Measurements from ENCODE around the gene PSIP1.
"Not testable (repeated sequence)": the region's sequence is repeated elsewhere in the genome, so short reads cannot be mapped to it uniquely, and the experiment has no call there.

PSIP1 gene

GRCh38 chr9:15541872-15542271 is 31.1 kb upstream of the PSIP1 start:
- TF ChIP-seq CTCF (IDR thresholded peaks at IDR 0.05; ENCODE audit: insufficient read depth, low read depth, low read length, missing control alignments): no peak
- no peak for DNase-seq (ENCODE audit: low read depth)
- H3K4me3 ChIP-seq (ENCODE audit: low read depth, low read length): no peak overlapping the region

- peak; percentile 65 for DNase-seq (ENCODE audit: low read depth)
- TF ChIP-seq CTCF (IDR thresholded peaks at IDR 0.05; ENCODE audit: insufficient read depth, low read depth, low read length, missing control alignments): no peak
These were observed 20.6 kb upstream of the PSIP1 start for GRCh38 chr9:15531380-15531779.

GRCh38 chr9:15529566-15530324 is 19.0 kb upstream of the PSIP1 start:
- peak; percentile 94 for DNase-seq (ENCODE audit: low read depth)
- no peak for TF ChIP-seq CTCF (IDR thresholded peaks at IDR 0.05; ENCODE audit: insufficient read depth, low read depth, low read length, missing control alignments)
- H3K4me3 ChIP-seq (ENCODE audit: low read depth, low read length): 0 out of 2 replicates have a peak overlapping the region, but pooled peaks have one; percentile 9

More at GRCh38 chr9:15531380-15531779, 20.6 kb upstream of the PSIP1 start:
- no peak overlapping the region for H3K4me3 ChIP-seq (ENCODE audit: low read depth, low read length)

- DNase-seq (ENCODE audit: low read depth): not testable (repeated sequence)
These were observed 16.3 kb upstream of the PSIP1 start for GRCh38 chr9:15527035-15527434.

DNA sequence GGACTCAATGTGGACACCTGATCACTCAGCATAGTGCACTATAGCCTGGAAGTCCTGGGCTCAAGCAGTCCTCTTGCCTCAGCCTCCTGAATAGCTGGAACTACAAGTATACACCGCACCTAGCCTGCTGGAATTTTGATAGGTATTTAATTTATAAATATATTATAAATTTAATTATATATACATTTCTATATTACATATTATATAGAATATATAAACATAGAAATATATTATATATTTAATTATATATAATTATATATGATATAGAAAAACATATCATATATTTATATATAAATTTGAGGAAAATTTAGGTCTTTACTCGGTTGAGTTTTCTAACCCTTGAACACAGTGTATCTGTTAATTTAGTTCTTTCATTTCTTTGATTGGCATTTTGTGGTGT is 15.2 kb upstream of the PSIP1 start:
- no peak for DNase-seq (ENCODE audit: low read depth)
- no peak for TF ChIP-seq CTCF (IDR thresholded peaks at IDR 0.05; ENCODE audit: insufficient read depth, low read depth, low read length, missing control alignments)
- H3K4me3 ChIP-seq (ENCODE audit: low read depth, low read length): no peak overlapping the region

More at GRCh38 chr9:15527035-15527434, 16.3 kb upstream of the PSIP1 start:
- H3K4me3 ChIP-seq (ENCODE audit: low read depth, low read length): not testable (repeated sequence)

- DNase-seq (ENCODE audit: low read depth): no peak
- TF ChIP-seq CTCF (IDR thresholded peaks at IDR 0.05; ENCODE audit: insufficient read depth, low read depth, low read length, missing control alignments): no peak
- H3K4me3 ChIP-seq (ENCODE audit: low read depth, low read length): no peak overlapping the region
These were observed 14.2 kb upstream of the PSIP1 start for GRCh38 chr9:15524845-15525455.

GRCh38 chr9:15522130-15522755 is 11.5 kb upstream of the PSIP1 start:
- H3K4me3 ChIP-seq (ENCODE audit: low read depth, low read length): no peak overlapping the region
- no peak for TF ChIP-seq CTCF (IDR thresholded peaks at IDR 0.05; ENCODE audit: insufficient read depth, low read depth, low read length, missing control alignments)
- DNase-seq (ENCODE audit: low read depth): no peak

Data from GM12865 (cell line).